GM12878 (cell line): Measurements from ENCODE around the gene PCBD2. TPM values are rescaled to one million over a fixed set of nuclear protein-coding genes. Genes with fewer than 3 reads are reported as not detected.
A peak's percentile ranks its signal among the peaks of the same experiment; 100 is the strongest.

Experiments
- ATAC-seq: fragments of 200-7000 bp; cut with Tn5 transposase; 3 replicates; pipeline ENCODE4 v1.9.1; 2020; ENCODE audit warnings: mild to moderate bottlenecking, moderate library complexity
- BruUV-seq: library from RNA; stranded (reverse); fragments of 400-500 nt; replicated peaks from 2 replicates; lab custom pipeline; 2021; lab: Mats Ljungman, UMichigan
- CTCF ChIA-PET: fragments of 300-600 bp; sonication (Branson Sonifier 250); formaldehyde crosslinking; extraction: SDS; loops from one replicate; lab custom pipeline; 2021; ENCODE audit warnings: inconsistent platforms; lab: Yijun Ruan, JAX
- POLR2A ChIA-PET: fragments of 350-600 bp; formaldehyde crosslinking; extraction: SDS; loops from one replicate; lab custom pipeline; 2021; ENCODE audit warnings: inconsistent platforms; lab: Charles Lee
- RAD21 ChIA-PET: fragments of 300-600 bp; sonication (Branson Sonifier 250); formaldehyde crosslinking; loops from one replicate; lab custom pipeline; 2023; ENCODE audit warnings: antibody characterized with exemption; ENCODE audit not compliant: unreplicated experiment; lab: Charles Lee
- SMC1A ChIA-PET: fragments of 300-600 bp; sonication (Branson Sonifier 250); formaldehyde crosslinking; loops from one replicate; lab custom pipeline; 2023; ENCODE audit not compliant: unreplicated experiment, uncharacterized antibody; lab: Charles Lee
- DNase-seq: peaks from one replicate; pipeline ENCODE4 v3.0.0-alpha.2; 2011; ENCODE audit warnings: low read depth, low spot score
- FAIRE-seq: peaks from 3 replicates; lab custom pipeline; 2011; peaks lifted over from hg19 to GRCh38; lab: Jason Lieb, UNC
- H2AFZ ChIP-seq: 2 replicates; pipeline ENCODE4 v1.6.0; 2011; ENCODE audit warnings: low read depth, low read length, control low read depth; ENCODE audit not compliant: control insufficient read depth
- H3K27ac ChIP-seq: 2 replicates; pipeline ENCODE4 v1.5.1; 2011; ENCODE audit warnings: control low read depth; ENCODE audit not compliant: control insufficient read depth, insufficient read depth
- H3K27me3 ChIP-seq, 2 experiments: replicated peaks in 1 of 2; 2 replicates each; pipeline versions ENCODE4 v1.6.0 to v1.6.1; 2011; ENCODE audit warnings: low read length in 1 of 2; ENCODE audit not compliant: control insufficient read depth in 2 of 2, insufficient read depth in 2 of 2
- H3K36me3 ChIP-seq, 2 experiments: 2 replicates each; pipeline ENCODE4 v1.5.1; 2011; ENCODE audit warnings: low read length in 1 of 2; ENCODE audit not compliant: control insufficient read depth in 2 of 2, insufficient read depth in 2 of 2
- H3K4me1 ChIP-seq: 2 replicates; pipeline ENCODE4 v1.6.1; 2011; ENCODE audit warnings: mild to moderate bottlenecking, low read length, moderate library complexity, mixed read lengths; ENCODE audit not compliant: control insufficient read depth, insufficient read depth
- H3K4me2 ChIP-seq: 2 replicates; pipeline ENCODE4 v1.6.0; 2011; ENCODE audit warnings: control low read depth; ENCODE audit not compliant: control insufficient read depth, insufficient read depth
- H3K4me3 ChIP-seq: fragments of 200-600 bp; sonication (generic); 2 replicates; pipeline ENCODE4 v1.5.1; 2016
- H3K79me2 ChIP-seq: 2 replicates; pipeline ENCODE4 v1.6.0; 2011; ENCODE audit warnings: low read length; ENCODE audit not compliant: control insufficient read depth, insufficient read depth
- H3K9ac ChIP-seq: 2 replicates; pipeline ENCODE4 v1.8.0; 2011; ENCODE audit warnings: low read length, control low read depth, mixed read lengths; ENCODE audit not compliant: control insufficient read depth, insufficient read depth
- H3K9me3 ChIP-seq: replicated peaks from 3 replicates; pipeline ENCODE4 v1.5.1; 2011; ENCODE audit warnings: mild to moderate bottlenecking, low read length; ENCODE audit not compliant: control insufficient read depth, insufficient read depth
- H4K20me1 ChIP-seq: 2 replicates; pipeline ENCODE4 v1.6.0; 2011; ENCODE audit not compliant: control insufficient read depth, insufficient read depth
- NBN ChIP-seq: fragments of 450-650 bp; IDR thresholded peaks from 2 replicates; pipeline ENCODE4 v1.6.1; 2016
- NR2C2 ChIP-seq: IDR thresholded peaks from 2 replicates; pipeline ENCODE4 v1.6.1; 2011; ENCODE audit warnings: borderline replicate concordance, low read depth; ENCODE audit not compliant: control insufficient read depth, insufficient read length
- POLR2A ChIP-seq: IDR thresholded peaks from 2 replicates; pipeline ENCODE4 v1.6.1; 2011; ENCODE audit warnings: low read depth, mild to moderate bottlenecking, low read length
- SMAD5 ChIP-seq: IDR thresholded peaks from 2 replicates; pipeline ENCODE4 v1.6.1; 2016; ENCODE audit warnings: antibody characterized with exemption, low read depth
- TCF3 ChIP-seq: IDR thresholded peaks from 2 replicates; pipeline ENCODE4 v1.6.1; 2012; ENCODE audit warnings: low read depth, mild to moderate bottlenecking, low read length, borderline replicate concordance; ENCODE audit not compliant: insufficient read depth
- WGBS: methylation state at CpG from one replicate; pipeline ENCODE4 v1.1.6; 2016; ENCODE audit warnings: low lambda C conversion rate; ENCODE audit not compliant: insufficient replicate concordance, insufficient coverage; ENCODE audit errors: missing lambda C conversion rate; 5-methylcytosine and 5-hydroxymethylcytosine counted together
- in situ Hi-C: fragments of 300-500 bp; cut with MboI; formaldehyde crosslinking; loops from 9 replicates; pipeline ENCODE4 v1.14.3; 2018; ENCODE audit warnings: mixed read lengths
- intact Hi-C: fragments of 100-400 bp; cut with micrococcal nuclease; formaldehyde crosslinking; loops from one replicate; pipeline ENCODE4 v1.14.2; 2022; ENCODE audit not compliant: unreplicated experiment
- polyA plus RNA-seq, 11 experiments: library from polyadenylated mRNA; depleted of rRNA in 4 of 11; unstranded in 6 of 11; stranded (reverse) in 5 of 11; fragments of >200 nt; fragmentation: Nextera tagmentation in 4 of 11; fragmentation: Illumina TruSeq in 1 of 11; extraction: Ambion mirVana in 4 of 11; extraction: Trizol in 1 of 11; gene quantifications; 1 replicate in 1 of 11; 2 replicates in 10 of 11; pipeline versions ENCODE4 v1.2.1 to v1.2.3, GENCODE V29; 2011 to 2016; ENCODE audit warnings: inconsistent platforms in 2 of 11, missing spikeins in 2 of 11, low read depth in 1 of 11
- total RNA-seq, 4 experiments: library from RNA; depleted of rRNA in 3 of 4; stranded (reverse); fragments of >200 nt in 3 of 4; fragmentation: Illumina TruSeq in 1 of 4; extraction: Trizol in 1 of 4; gene quantifications; 2 replicates each; pipeline versions ENCODE4 v1.2.1 to v1.2.3, GENCODE V29; 2013 to 2021
- TF ChIP-seq, protein P1 (sequence below): fragments of 450-650 bp; IDR thresholded peaks from 2 replicates; pipeline ENCODE4 v1.6.1; 2016; ENCODE audit warnings: mild to moderate bottlenecking
- TF ChIP-seq, protein P2 (sequence below): fragments of 450-650 bp; IDR thresholded peaks from 2 replicates; pipeline ENCODE4 v1.6.1; 2018; ENCODE audit warnings: mild to moderate bottlenecking, low read depth, moderate library complexity; ENCODE audit not compliant: partially characterized antibody

Gene PCBD2
- total and polyA plus RNA-seq, 10 of the 15 experiments (the other 5 are each of a cell fraction or from before 2014, with no cell fraction given), result 5.4 to 13.6 (median 6.7) TPM

DNA sequence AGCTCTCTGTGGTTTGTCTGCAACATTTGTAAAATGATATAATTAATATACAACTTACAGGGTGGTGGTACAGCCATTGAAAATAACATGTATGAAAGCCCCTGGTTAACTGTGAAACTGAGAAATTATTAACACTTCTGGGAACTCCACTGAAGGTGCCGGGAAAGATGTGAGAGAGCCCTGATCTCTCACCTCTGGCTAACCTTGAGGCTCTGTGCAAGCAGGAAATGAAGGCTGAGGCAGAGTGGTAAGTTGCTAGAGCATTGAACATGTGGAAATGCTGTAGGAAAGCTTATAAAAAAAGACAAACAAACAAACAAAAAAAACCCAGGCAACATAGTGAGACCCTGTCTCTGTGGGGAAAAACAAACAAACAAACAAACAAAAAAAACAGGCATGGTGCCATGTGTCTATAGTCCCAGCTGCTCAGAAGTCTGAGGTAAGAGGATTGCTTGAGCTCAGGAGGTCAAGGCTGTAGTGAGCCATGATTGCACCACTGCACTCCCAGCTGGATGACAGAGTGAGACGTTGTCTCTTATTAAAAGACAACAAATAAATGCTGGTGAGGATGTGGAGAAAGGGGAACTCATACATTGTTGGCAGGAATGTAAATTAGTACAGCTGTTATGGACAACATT lies 70.3 kb downstream of the PCBD2 start:
- FAIRE-seq, result peak; percentile 18

More for the DNA sequence above, 70.3 kb downstream of the PCBD2 start:
- Histone ChIP-seq H2AFZ (no peak overlapping the region), H4K20me1 (no peaks in the 10 kb centered on the region), H3K27me3 (no peaks in the 10 kb centered on the region), H3K79me2 (no peaks in the 10 kb centered on the region), H3K36me3 (no peaks in the 10 kb centered on the region), H3K9ac (no peak overlapping the region), H3K27ac (no peak overlapping the region), H3K4me1 (no peaks in the 10 kb centered on the region), H3K4me2 (no peak overlapping the region), H3K9me3 (no peaks in the 10 kb centered on the region; the same call in 2 of the 3 replicates), H3K4me3 (no peak overlapping the region)
- BruUV-seq, result no TSS peak
- POLR2A ChIA-PET, result no interaction called here
- SMC1A ChIA-PET, result interaction anchor here (1.1 kb wide), 1 partner anchor 15 kb away, joined by 3 read pairs; no protein-coding TSS in a partner anchor
- WGBS, result 34% methylated on average over 2 of the region's 2 CpGs
- RAD21 ChIA-PET, result no interaction called here
- ATAC-seq (no peak), DNase-seq (no peak)
- intact Hi-C loops, result no loop called here
- CTCF ChIA-PET, result no interaction called here
- TF ChIP-seq NBN, result no peak
- TF ChIP-seq NR2C2, result no peak
- TF ChIP-seq, protein P1, sequence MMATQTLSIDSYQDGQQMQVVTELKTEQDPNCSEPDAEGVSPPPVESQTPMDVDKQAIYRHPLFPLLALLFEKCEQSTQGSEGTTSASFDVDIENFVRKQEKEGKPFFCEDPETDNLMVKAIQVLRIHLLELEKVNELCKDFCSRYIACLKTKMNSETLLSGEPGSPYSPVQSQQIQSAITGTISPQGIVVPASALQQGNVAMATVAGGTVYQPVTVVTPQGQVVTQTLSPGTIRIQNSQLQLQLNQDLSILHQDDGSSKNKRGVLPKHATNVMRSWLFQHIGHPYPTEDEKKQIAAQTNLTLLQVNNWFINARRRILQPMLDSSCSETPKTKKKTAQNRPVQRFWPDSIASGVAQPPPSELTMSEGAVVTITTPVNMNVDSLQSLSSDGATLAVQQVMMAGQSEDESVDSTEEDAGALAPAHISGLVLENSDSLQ, result no peak
- TF ChIP-seq SMAD5, result no peak
- TF ChIP-seq TCF3, result no peak
- no peak for TF ChIP-seq POLR2A
- TF ChIP-seq, protein P2, sequence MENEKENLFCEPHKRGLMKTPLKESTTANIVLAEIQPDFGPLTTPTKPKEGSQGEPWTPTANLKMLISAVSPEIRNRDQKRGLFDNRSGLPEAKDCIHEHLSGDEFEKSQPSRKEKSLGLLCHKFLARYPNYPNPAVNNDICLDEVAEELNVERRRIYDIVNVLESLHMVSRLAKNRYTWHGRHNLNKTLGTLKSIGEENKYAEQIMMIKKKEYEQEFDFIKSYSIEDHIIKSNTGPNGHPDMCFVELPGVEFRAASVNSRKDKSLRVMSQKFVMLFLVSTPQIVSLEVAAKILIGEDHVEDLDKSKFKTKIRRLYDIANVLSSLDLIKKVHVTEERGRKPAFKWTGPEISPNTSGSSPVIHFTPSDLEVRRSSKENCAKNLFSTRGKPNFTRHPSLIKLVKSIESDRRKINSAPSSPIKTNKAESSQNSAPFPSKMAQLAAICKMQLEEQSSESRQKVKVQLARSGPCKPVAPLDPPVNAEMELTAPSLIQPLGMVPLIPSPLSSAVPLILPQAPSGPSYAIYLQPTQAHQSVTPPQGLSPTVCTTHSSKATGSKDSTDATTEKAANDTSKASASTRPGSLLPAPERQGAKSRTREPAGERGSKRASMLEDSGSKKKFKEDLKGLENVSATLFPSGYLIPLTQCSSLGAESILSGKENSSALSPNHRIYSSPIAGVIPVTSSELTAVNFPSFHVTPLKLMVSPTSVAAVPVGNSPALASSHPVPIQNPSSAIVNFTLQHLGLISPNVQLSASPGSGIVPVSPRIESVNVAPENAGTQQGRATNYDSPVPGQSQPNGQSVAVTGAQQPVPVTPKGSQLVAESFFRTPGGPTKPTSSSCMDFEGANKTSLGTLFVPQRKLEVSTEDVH, result no peak
- in situ Hi-C loops, result no loop called here
